NCI-H345 treated with DMSO at 0.1 percent for 48 hours (cell line): ENCODE results near the gene STEAP1B.

ENCODE experiments used
- DNase-seq: peaks from one replicate; lab custom pipeline; 2025; ENCODE audit not compliant: unreplicated experiment; lab: John Stamatoyannopoulos, UW

STEAP1B gene

GRCh38 chr7:22373388-22373787 is 126.6 kb downstream of the STEAP1B start:
- no peak for DNase-seq

GRCh38 chr7:22372863-22373262 is 127.1 kb downstream of the STEAP1B start:
- DNase-seq: no peak

- no peak for DNase-seq
Measured at GRCh38 chr7:22371878-22372277, 128.1 kb downstream of the STEAP1B start.
